ENCODE measurements around the gene SMAGP.

SMAGP gene

GRCh38 chr12:51195841-51196240, 74.4 kb downstream of the SMAGP start:
- no peak for DNase-seq (ENCODE audit: low spot score)

Data from cerebellar cortex (tissue), 1 donor.